K562 (cell line): ENCODE results near the gene PTH2. TPM values are rescaled to one million over a fixed set of nuclear protein-coding genes. Genes with fewer than 3 reads are reported as not detected.

Experiments used
- ATAC-seq: fragments of 200-7000 bp; cut with Tn5 transposase; 3 replicates; pipeline ENCODE4 v1.9.1; 2020; ENCODE audit warnings: moderate library complexity
- BruUV-seq: library from RNA; stranded (reverse); fragments of 400-500 nt; replicated peaks from 2 replicates; lab custom pipeline; 2021; lab: Mats Ljungman, UMichigan
- CTCF ChIA-PET: fragments of 300-600 bp; formaldehyde crosslinking; extraction: SDS; loops from one replicate; lab custom pipeline; 2021; ENCODE audit warnings: low intra/inter-chr PET ratio; lab: Yijun Ruan, JAX
- POLR2A ChIA-PET: fragments of 300-600, 350-650 bp; sonication (Branson Sonifier 250); formaldehyde crosslinking; extraction: SDS; loops from one replicate; lab custom pipeline; 2021; ENCODE audit warnings: antibody characterized with exemption, inconsistent platforms; lab: Yijun Ruan, JAX
- DNase-seq, 4 experiments: peaks; one replicate each; pipeline versions ENCODE4 v3.0.0 to v3.0.0-alpha.2; 2011 to 2018; ENCODE audit warnings: low spot score in 3 of 4, mixed read lengths in 3 of 4; ENCODE audit errors: extremely low read depth in 1 of 4
- FAIRE-seq: peaks from 2 replicates; lab custom pipeline; 2011; peaks lifted over from hg19 to GRCh38; lab: Jason Lieb, UNC
- H2AFZ ChIP-seq: 2 replicates; pipeline ENCODE4 v1.6.0; 2011; ENCODE audit warnings: low read depth, low read length, control low read depth, inconsistent platforms
- H3K27ac ChIP-seq: fragments of 200-600 bp; 3 replicates; pipeline ENCODE4 v1.8.0; 2011; ENCODE audit warnings: low read depth, mild to moderate bottlenecking, control low read depth, inconsistent platforms, low read length, moderate library complexity, mixed read lengths; ENCODE audit errors: extremely low read depth
- H3K27me3 ChIP-seq, 2 experiments: fragments of 300-600 bp in 1 of 2; 2 replicates in 1 of 2; 3 replicates in 1 of 2; pipeline versions ENCODE4 v1.6.0 to v1.8.0; 2011; ENCODE audit warnings: inconsistent platforms in 2 of 2, low read length in 2 of 2, mild to moderate bottlenecking in 1 of 2, mixed read lengths in 1 of 2, moderate library complexity in 1 of 2; ENCODE audit not compliant: control insufficient read depth in 2 of 2, insufficient read depth in 2 of 2
- H3K36me3 ChIP-seq: fragments of 300-600 bp; 3 replicates; pipeline ENCODE4 v1.8.0; 2011; ENCODE audit warnings: mild to moderate bottlenecking, low read length, inconsistent platforms; ENCODE audit not compliant: control insufficient read depth, insufficient read depth
- H3K4me1 ChIP-seq, 2 experiments: fragments of 200-600 bp in 1 of 2; replicated peaks in 1 of 2; 2 replicates in 1 of 2; 3 replicates in 1 of 2; pipeline versions ENCODE4 v1.5.1 to v1.8.0; 2011; ENCODE audit warnings: inconsistent platforms in 2 of 2, low read length in 2 of 2, mild to moderate bottlenecking in 1 of 2, mixed read lengths in 1 of 2, moderate library complexity in 1 of 2; ENCODE audit not compliant: control insufficient read depth in 2 of 2, insufficient read depth in 2 of 2
- H3K4me2 ChIP-seq: 2 replicates; pipeline ENCODE4 v1.6.1; 2011; ENCODE audit warnings: low read length, control low read depth, inconsistent platforms, mixed read lengths; ENCODE audit not compliant: insufficient read depth
- H3K4me3 ChIP-seq: fragments of 200-600 bp; sonication (generic), shearing (Covaris generic); 2 replicates; pipeline ENCODE4 v1.5.1; 2016; ENCODE audit warnings: control low read depth, inconsistent platforms
- H3K79me2 ChIP-seq: fragments of 200-600 bp; 3 replicates; pipeline ENCODE4 v1.8.0; 2011; ENCODE audit warnings: low read length, inconsistent platforms; ENCODE audit not compliant: control insufficient read depth, insufficient read depth
- H3K9ac ChIP-seq, 2 experiments: 2 replicates each; pipeline versions ENCODE4 v1.6.0 to v1.6.1; 2011; ENCODE audit warnings: low read depth in 2 of 2, low read length in 2 of 2, control low read depth in 1 of 2, inconsistent platforms in 1 of 2, mild to moderate bottlenecking in 1 of 2, mixed read lengths in 1 of 2; ENCODE audit not compliant: insufficient read depth in 1 of 2
- H3K9me1 ChIP-seq: one replicate; pipeline ENCODE4 v1.6.0; 2011; ENCODE audit warnings: inconsistent platforms, mild to moderate bottlenecking, low read length, moderate library complexity; ENCODE audit not compliant: control insufficient read depth, insufficient read depth
- H3K9me3 ChIP-seq: replicated peaks from 2 replicates; pipeline ENCODE4 v1.5.1; 2011; ENCODE audit warnings: low read depth, low read length, inconsistent platforms; ENCODE audit not compliant: control insufficient read depth, insufficient read depth
- H4K20me1 ChIP-seq: replicated peaks from 2 replicates; pipeline ENCODE4 v1.6.1; 2011; ENCODE audit warnings: low read length, inconsistent platforms, mixed read lengths; ENCODE audit not compliant: control insufficient read depth, insufficient read depth
- EGR1 ChIP-seq: fragments of 450-650 bp; conservative IDR thresholded peaks from 2 replicates; pipeline ENCODE4 v1.6.1; 2017; ENCODE audit warnings: mild to moderate bottlenecking
- NRF1 ChIP-seq, 2 experiments: fragments of 450-650 bp; IDR thresholded peaks in 1 of 2; conservative IDR thresholded peaks in 1 of 2; 2 replicates each; pipeline ENCODE4 v1.6.1; 2014; ENCODE audit warnings: mild to moderate bottlenecking in 2 of 2
- YY1 ChIP-seq, 3 experiments: IDR thresholded peaks; 2 replicates each; pipeline ENCODE4 v1.6.1; 2011; ENCODE audit warnings: low read length in 2 of 3, mild to moderate bottlenecking in 2 of 3, moderate library complexity in 2 of 3, borderline replicate concordance in 1 of 3, control low read depth in 1 of 3, low read depth in 1 of 3; ENCODE audit not compliant: insufficient read depth in 3 of 3, insufficient replicate concordance in 2 of 3, control insufficient read depth in 1 of 3, insufficient read length in 1 of 3; ENCODE audit errors: extremely low read depth in 1 of 3
- WGBS: fragments of 100-300 bp; shearing (Covaris generic); methylation state at CpG from one replicate; pipeline ENCODE4 v1.1.6; 2016; ENCODE audit warnings: low coverage, mixed read lengths; ENCODE audit not compliant: insufficient coverage; ENCODE audit errors: missing lambda C conversion rate; 5-methylcytosine and 5-hydroxymethylcytosine counted together
- in situ Hi-C: fragments of 300-500 bp; cut with MboI; formaldehyde crosslinking; loops from 4 replicates; pipeline ENCODE4 v1.15.0; 2018; ENCODE audit warnings: inconsistent platforms, mixed read lengths
- intact Hi-C: fragments of 100-400 bp; cut with micrococcal nuclease; formaldehyde crosslinking; loops from 2 replicates; pipeline ENCODE4 v1.14.2; 2022
- polyA plus RNA-seq, 8 experiments: library from polyadenylated mRNA; depleted of rRNA in 4 of 8; stranded (reverse) in 5 of 8; unstranded in 3 of 8; fragments of >200 nt; fragmentation: Nextera tagmentation in 2 of 8; fragmentation: Illumina TruSeq in 1 of 8; extraction: Ambion mirVana in 2 of 8; extraction: Trizol in 1 of 8; gene quantifications; 2 replicates each; pipeline versions ENCODE4 v1.2.1 to v1.2.3, GENCODE V29; 2011 to 2014; ENCODE audit warnings: inconsistent platforms in 1 of 8, missing spikeins in 1 of 8
- total RNA-seq, 7 experiments: library from RNA; depleted of rRNA in 6 of 7; stranded (reverse); fragments of >200 nt in 6 of 7; fragmentation: Illumina TruSeq in 2 of 7; extraction: Trizol in 2 of 7; gene quantifications; 2 replicates each; pipeline versions ENCODE4 v1.2.1 to v1.2.3, GENCODE V29; 2011 to 2021; ENCODE audit warnings: low replicate concordance in 1 of 7
- TF ChIP-seq, protein P1 (sequence below): fragments of 450-650 bp; IDR thresholded peaks from 2 replicates; pipeline ENCODE4 v1.7.0; 2016; ENCODE audit warnings: borderline replicate concordance

The PTH2 gene
- total and polyA plus RNA-seq, 9 of the 15 experiments (the other 6 are each of a cell fraction or from before 2014, with no cell fraction given): 1.3 TPM; not detected in 8

DNA sequence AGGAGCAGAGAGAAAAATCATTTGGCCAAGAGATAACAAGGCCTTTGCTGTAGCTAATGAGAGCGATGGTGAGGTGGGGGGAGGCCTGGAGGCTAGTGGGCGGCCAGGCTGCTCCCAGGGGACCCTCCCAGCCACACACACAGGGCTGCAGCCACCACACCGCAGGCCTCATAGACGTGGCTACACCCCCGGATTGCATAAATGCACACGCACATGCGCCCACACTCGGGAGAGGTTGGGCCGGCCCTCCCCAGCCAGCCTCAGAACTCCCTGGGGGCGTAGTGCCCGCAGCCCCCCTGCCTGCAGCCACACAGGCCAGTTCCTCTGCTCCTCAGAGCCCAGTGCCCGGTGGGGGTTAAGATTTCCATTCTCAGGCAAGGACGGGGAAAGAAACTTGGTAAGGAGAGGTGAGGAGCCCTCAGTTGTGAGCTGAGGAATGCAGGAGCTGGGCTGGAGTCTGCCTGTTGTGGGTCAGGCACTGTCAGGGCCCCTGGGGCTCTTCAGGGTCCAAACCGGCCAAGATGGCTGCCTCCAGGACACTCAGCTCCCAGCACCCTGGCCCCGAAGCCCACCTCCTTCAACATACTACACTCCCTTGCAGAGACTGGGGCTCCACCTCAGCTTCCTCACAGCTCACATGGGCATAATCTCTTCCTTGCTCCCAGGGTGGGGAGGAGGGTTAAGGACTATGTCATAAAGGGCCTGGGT is 8.0 kb downstream of the PTH2 start:
- no peak overlapping the region; the same call in 2 of the 3 replicates for H3K27ac ChIP-seq
- ChIA-PET POLR2A (interaction anchor here (0.7 to 1.3 kb wide), 4 partner anchors 9 to 596 kb away, joined by 3 to 5 read pairs (median 3); no protein-coding TSS in a partner anchor), CTCF (no interaction called here)
- H3K36me3 ChIP-seq: no peaks in the 10 kb centered on the region
- H3K9ac ChIP-seq: peak overlapping the region in 1 of 2 experiments; percentile 83; a peak in 2 of 4 replicates
- FAIRE-seq (no peak), DNase-seq (no peak), ATAC-seq (peak; percentile 42)
- H3K9me1 ChIP-seq: no peaks in the 10 kb centered on the region
- in situ Hi-C loops: no loop called here
- no peaks in the 10 kb centered on the region for H4K20me1 ChIP-seq
- H2AFZ ChIP-seq: peak overlapping the region; percentile 86
- H3K79me2 ChIP-seq: no peaks in the 10 kb centered on the region
- 46% methylated on average over 15 of the region's 15 CpGs for WGBS
- no peaks in the 10 kb centered on the region for H3K27me3 ChIP-seq
- intact Hi-C loops: no loop called here
- TF ChIP-seq NRF1 (conservative IDR thresholded peaks at IDR 0.05 in 1 of 2, IDR thresholded peaks at IDR 0.05 in 1 of 2) (peak; percentile 28 to 53; a peak in 3 of 4 replicates), EGR1 (peak; percentile 74), YY1 (IDR thresholded peaks at IDR 0.05; ENCODE audit: borderline replicate concordance in 1 of 3, control insufficient read depth in 1 of 3, extremely low read depth in 1 of 3, insufficient read depth in 3 of 3, insufficient read length in 1 of 3, insufficient replicate concordance in 2 of 3, low read depth in 1 of 3, low read length in 2 of 3) (peak in 1 of 3 experiments; percentile 54)
- TF ChIP-seq, protein P1, sequence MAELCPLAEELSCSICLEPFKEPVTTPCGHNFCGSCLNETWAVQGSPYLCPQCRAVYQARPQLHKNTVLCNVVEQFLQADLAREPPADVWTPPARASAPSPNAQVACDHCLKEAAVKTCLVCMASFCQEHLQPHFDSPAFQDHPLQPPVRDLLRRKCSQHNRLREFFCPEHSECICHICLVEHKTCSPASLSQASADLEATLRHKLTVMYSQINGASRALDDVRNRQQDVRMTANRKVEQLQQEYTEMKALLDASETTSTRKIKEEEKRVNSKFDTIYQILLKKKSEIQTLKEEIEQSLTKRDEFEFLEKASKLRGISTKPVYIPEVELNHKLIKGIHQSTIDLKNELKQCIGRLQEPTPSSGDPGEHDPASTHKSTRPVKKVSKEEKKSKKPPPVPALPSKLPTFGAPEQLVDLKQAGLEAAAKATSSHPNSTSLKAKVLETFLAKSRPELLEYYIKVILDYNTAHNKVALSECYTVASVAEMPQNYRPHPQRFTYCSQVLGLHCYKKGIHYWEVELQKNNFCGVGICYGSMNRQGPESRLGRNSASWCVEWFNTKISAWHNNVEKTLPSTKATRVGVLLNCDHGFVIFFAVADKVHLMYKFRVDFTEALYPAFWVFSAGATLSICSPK: no peak
- H3K4me3 ChIP-seq: no peak overlapping the region
- no peak overlapping the region for H3K4me2 ChIP-seq
- no TSS peak for BruUV-seq
- H3K9me3 ChIP-seq: no peaks in the 10 kb centered on the region
- H3K4me1 ChIP-seq: peaks cover 16 to 36% of the 10 kb centered on the region in 2 experiments
